CD4-positive, alpha-beta T cell treated with Interleukin-17A for 4 hours (primary cell): ENCODE results near the gene TSEN15.

Source experiments
- DNase-seq: peaks from one replicate; pipeline ENCODE4 v3.0.0-alpha.2; 2020; ENCODE audit warnings: mixed read lengths

Gene TSEN15

GRCh38 chr1:184051485-184052193, at the start of gene TSEN15:
TSEN15 (plus strand) TSS chr1:184051730; CDS start chr1:184051756, 26 bp downstream.
- peak; percentile 83 for DNase-seq

DNA sequence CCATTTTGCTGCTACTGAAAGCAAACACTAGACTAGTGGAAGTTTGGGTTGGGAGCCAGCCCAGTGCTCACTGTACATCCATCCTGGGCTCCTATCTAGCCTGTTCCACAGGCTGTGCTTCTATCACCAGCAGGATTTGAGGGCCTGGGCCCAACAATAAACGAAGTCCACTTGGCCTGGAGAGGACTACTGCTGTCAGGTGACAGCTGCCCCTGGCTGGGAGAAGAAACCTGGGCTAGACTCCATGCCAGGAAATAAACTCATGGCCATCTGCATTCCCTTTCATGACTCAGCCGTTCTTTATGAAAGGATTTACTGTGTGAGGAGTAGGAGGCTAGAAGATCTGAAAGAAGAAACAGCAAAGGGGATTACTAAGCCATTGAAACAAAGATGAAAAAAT, 49.5 kb upstream of the TSEN15 start:
- no peak for DNase-seq

DNA sequence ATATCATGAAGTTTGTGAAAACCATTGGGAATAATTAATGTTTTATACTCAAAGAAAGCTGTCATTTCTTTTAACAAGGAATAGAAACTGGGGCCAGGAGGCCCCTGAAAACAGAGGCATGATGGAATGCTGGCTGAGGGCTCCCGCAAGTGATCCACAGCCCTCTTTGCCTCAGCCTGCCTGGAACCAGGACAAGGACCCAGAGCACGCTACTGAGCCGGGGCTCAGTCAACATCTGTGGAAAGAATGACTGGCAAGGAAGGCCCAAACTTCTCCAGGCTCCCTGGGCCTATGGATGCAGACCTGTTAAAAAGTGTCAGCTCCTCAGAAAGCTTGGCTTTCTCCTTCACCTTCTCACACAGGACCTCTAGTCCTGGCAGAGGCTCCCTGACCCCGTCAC, 46.6 kb upstream of the TSEN15 start:
- DNase-seq, result no peak

- DNase-seq, result no peak
Observed at GRCh38 chr1:184005506-184005905, 46.0 kb upstream of the TSEN15 start.

- DNase-seq, result no peak
Observed at GRCh38 chr1:184010788-184011187, 40.7 kb upstream of the TSEN15 start.

- DNase-seq, result no peak
Observed at GRCh38 chr1:184012187-184012586, 39.3 kb upstream of the TSEN15 start.

DNA sequence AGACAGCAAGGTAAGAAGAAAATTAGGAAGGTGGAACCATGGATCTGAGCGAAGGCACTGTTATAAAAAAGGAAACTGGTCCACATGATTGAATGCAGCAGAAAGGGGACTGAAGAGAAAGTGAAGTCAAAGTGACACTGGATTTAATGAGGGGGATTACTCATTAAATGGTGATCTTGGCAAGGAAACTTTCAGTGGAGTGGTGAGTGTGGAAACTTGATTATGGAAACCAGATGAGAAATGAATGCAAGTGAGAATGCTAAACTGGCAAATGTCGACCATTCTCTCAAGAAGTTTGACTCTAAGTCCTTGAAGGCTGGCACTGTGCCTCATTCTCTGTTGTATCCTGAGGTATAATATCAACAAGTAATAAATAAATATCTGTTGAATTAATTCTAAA, 37.3 kb upstream of the TSEN15 start:
- DNase-seq, result no peak

DNA sequence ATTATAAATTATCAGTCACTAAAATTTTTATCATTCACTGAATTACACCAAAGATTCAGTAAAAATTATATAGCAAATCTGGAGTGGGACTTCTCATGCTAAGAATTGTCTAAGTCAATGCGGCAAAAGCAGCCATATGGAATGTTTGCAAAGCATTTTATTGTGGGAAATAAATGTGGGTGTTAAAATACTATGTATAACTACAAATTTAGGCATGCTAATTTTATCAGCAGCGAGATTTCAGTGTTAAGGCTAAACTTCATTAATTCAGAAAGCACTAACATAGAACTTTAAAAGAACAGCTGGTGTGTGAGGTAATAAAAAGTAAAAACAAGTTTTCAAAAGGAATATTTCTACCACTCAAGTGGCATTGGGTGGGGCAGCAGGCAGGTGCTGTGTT, 35.4 kb upstream of the TSEN15 start:
- DNase-seq, result no peak

GRCh38 chr1:184017306-184017705, 34.2 kb upstream of the TSEN15 start:
- DNase-seq, result no peak

- no peak for DNase-seq
Observed at GRCh38 chr1:184018622-184019021, 32.9 kb upstream of the TSEN15 start.

DNA sequence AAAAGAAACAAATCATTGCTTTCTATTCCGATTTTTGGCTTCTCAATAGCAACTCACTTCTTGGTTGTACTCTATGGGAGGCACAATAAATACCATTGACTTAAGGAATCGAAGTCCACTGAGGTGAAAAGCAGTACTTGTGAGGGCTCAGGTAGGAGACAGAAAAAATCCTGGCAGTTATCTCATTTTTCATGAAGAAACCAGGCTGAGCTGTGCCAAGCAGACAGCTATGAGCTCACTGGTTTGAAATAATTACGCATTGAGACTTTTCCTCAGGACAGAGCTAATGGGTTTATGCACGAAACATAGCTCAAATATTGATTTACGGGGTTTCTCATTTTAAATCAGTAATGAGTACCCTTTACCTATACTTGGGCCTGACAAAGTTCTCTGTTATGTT, 32.5 kb upstream of the TSEN15 start:
- DNase-seq, result no peak

DNA sequence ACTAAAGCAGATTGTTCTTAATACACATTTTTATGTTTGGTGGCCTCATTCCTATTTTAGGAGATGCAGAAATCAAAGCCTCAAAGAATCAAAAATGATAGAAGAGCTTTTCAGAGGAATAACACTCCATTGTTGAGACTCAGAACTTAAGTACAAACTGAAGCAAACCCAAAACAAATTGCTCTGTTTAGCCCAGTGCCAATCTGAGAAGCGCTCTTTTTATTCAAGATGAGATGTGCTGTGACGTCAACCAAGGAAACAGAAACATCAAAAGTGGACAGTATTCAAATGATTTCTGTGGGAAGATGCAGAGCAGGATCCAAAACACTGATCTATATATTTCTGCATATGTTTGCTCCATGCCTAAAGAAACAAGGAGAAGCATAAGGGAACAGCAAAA, 32.0 kb upstream of the TSEN15 start:
- DNase-seq, result no peak

DNA sequence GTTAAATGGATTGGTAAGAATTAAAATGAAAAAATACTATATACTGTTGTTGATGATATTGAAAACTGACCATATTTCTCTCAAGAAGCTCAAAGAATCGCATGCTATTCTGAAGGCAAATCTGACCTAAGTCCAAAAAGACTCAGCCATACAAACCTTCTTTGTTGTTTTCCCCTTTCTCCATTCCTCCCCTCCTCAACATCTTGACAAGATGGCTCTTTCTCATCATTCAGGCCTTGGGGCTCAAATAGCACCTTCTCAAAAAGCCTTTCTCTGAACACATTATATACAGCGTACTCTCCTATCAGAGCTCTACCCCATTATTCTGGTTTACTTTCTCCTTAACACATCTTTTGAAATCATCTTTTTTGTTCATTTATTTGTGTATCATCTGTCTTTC, 31.2 kb upstream of the TSEN15 start:
- no peak for DNase-seq

DNA sequence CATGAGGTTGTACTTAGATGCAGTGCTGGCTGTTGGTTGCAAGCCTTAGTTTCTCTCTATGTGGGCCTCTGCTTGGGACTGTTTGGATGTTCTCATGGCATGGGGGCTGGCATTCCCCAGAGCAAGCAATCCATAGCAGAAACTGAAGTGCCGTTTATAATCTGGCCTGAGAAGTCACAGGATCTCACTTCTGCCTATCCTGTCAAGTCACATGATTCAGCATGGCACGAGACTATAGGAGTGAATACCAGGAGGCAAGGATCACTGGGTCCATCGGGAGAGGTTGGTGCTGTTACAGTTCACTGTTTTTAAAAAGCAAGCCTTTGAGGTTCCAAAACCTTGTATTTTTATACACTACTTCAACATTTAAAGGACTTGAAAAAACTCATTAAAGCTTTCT, 30.7 kb upstream of the TSEN15 start:
- no peak for DNase-seq

DNA sequence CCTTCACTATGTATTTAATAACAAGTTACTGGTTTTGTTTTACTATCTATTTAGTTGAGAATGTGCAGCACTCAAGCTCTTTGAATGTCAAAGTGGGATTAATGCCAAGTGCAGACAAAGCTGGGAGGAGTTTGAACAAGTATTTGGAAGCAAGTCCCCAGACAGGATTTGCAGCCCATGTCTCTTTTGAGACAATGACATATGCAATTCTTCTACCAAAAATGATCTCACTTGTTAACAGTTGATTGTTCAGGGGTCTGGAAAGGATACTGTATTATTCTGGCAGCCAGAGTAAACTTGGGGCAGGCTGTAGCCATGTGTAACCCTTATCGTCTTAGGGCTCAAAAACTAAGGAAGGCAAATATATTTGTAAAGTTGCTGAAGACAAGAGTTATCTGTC, 29.8 kb upstream of the TSEN15 start:
- DNase-seq, result no peak

GRCh38 chr1:184022668-184023067, 28.9 kb upstream of the TSEN15 start:
- DNase-seq, result no peak

DNA sequence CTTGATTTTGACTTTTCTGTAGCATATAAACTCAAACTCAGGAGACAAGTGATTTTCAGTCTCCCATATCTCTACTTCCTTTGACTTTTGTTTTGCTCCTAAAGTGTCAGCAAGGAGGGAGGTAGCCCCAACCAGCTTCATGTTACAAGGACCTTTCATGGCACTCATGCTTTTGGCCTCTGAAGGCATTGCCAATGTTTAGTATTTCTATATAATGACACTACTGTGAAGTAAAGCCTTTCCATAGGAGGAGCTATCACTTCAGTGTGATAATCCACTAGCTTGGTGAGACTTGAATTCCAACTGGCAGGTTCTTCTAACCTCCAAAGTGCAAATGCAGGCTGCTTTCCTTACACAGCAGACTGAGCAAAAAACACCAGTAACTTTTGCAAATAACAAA, 28.4 kb upstream of the TSEN15 start:
- DNase-seq, result no peak

DNA sequence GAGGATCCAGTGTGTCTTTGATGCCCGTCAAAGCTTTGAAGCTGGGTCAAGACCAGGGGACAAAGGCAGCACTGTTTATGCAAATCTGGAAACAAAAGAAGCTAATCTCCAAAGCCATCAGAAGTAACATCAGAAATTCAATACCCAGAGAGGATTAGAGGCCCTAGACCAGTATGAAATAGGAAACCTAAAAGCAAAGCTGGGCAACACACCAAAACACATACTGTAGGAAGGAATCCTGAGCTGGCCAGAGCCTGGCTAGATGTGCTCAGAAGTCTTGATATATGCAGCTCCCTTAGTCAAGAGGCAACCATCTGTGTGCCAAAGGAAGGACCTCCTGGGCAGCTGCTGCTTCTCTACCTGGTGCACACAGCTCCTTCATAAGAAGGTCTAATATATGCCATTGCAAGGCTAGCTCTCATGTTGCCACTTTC, 26.3 kb upstream of the TSEN15 start:
- no peak for DNase-seq

- no peak for DNase-seq
Observed at GRCh38 chr1:184027826-184028695, 23.5 kb upstream of the TSEN15 start.

DNA sequence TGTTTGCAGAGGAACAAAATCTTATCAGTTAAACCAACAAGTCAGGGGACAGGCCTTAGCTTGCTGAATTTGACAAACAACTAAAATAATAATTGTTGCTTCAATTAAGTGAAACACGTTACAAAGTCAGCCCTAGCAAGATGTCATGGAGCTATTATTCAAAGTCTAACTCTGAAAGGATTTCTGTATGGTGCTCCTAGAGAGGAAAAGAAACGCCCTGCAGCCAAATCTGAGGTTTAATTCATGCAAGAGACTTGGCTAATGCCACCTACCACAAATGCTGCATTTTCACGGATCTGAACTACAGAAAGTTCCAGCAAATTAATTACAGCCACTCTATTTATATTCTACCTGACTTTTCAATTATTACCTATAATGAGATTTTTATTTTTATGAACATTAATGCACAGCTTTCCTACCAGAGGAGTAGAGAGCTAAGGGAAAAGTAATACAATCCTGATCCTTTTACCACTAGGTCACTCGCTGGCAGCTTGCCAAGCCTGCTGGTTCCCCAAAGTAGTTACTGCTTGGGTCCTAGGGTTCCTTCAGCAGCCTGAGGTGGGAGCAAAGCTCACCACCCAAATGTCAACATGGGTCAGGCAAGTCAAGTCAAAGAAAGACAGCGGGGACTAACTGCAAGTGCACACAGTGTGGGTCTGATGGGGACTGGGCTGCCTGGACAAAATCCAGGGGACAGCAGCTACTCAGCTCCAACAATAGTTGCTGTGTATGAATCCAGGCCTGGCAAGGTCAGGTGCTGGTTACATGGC, 22.5 kb upstream of the TSEN15 start:
- no peak for DNase-seq

DNA sequence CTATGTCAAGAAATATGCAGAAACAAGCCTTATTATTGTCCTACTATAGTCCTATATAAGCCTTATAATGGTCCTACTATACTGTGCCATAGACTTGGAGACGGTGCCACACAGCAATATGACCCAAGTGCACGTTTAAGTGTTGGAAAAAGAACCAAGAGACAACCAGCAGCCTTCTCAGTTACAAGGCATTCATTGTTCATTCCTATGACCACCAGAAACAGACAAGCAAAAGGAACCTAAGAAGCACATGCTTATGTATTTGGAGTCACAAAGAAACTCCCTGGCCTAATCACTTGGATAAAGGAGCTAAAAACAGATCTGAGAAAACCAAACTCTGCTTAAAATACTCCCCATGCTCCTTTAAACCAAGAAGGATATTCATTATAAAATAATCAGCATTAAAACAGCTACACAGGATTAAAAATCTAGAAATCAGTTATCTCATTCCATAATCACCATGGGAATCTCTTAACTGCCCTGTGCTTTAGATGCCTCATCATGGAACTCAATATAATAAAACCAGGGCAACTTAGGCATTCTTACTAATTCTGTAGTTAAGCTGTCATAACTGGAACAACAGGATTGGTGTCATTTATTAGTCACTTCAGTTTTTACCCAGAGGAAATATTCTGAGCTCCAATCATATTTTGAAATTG, 21.0 kb upstream of the TSEN15 start:
- DNase-seq, result no peak

GRCh38 chr1:184031092-184031408, 20.5 kb upstream of the TSEN15 start:
- DNase-seq, result no peak
